Islet precursor cell (in vitro differentiated cells): ENCODE measurements around the gene ASIC4.

ENCODE experiments used
- DNase-seq: peaks from one replicate; pipeline ENCODE4 v3.0.0-alpha.2; 2018

Gene ASIC4

DNA sequence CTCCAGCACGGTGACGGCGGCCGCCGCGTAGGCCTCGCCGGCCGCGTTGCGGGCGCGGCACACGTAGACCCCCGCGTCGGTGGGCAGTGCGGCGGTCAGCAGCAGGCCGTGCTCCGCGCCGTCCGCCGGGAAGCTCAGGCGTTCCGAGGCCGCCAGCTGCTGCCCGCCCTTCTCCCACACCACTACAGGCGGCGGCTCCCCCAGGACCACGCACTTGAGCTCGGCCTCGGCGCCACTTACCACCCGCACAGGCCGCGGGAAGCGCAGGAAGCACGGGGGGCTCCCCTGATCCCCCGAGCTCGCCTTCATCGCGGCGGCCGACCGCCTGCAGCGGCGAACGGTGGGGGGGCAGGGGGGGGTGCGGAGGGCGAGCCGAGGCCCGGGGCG is 56.6 kb downstream of the ASIC4 start:
- no peak for DNase-seq

DNA sequence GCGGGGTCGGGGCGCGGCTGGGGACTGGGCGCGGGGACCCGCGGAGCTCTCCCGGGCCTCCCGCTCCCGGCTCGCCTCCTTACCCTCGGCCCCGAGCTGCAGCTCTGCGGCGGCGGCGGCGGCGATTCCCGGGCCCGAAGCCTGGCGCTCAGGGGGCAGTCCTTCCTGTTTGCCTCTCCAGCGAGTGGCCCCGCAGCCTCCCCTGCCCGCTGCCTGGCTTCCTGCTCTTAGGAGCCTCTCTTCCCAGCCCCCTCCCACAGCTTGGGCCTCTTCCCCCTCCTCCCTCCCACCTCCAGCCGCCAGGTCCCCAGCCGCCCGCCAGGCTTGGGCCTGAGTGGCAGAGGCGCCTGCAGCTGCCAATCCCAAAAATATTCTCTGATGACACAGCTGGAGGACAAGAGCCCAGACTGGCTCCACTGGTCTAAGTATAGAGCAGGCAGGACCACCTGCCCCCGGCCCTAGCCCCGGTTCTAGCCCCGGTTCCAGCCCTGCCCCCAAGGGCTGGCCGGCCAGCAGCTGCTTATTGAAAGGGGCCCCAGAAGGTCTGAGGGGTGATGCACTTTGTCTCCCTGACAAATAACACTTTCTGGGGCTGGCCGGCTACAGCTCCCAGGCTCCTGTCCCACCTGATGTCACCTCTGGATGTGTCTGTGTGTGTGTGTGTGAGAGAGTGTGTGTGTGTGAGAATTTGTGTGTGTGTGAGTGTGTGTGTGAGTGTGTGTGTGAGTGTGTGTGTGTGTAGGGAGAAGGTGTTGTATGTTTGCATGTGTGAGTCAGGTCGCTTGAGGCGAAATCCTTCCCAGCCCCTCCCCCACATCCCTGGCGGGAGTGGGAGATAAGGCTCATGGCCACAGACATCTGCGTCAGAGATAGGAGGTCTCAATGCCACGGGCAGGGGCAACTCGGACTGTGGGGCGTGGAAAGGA is 57.3 kb downstream of the ASIC4 start, which contains the start of gene OBSL1:
OBSL1 (minus strand) TSS at position 229 of the 926 bp plus-strand sequence. CDS start 307 bp downstream, outside the sequence.
- peak; percentile 98 for DNase-seq

DNA sequence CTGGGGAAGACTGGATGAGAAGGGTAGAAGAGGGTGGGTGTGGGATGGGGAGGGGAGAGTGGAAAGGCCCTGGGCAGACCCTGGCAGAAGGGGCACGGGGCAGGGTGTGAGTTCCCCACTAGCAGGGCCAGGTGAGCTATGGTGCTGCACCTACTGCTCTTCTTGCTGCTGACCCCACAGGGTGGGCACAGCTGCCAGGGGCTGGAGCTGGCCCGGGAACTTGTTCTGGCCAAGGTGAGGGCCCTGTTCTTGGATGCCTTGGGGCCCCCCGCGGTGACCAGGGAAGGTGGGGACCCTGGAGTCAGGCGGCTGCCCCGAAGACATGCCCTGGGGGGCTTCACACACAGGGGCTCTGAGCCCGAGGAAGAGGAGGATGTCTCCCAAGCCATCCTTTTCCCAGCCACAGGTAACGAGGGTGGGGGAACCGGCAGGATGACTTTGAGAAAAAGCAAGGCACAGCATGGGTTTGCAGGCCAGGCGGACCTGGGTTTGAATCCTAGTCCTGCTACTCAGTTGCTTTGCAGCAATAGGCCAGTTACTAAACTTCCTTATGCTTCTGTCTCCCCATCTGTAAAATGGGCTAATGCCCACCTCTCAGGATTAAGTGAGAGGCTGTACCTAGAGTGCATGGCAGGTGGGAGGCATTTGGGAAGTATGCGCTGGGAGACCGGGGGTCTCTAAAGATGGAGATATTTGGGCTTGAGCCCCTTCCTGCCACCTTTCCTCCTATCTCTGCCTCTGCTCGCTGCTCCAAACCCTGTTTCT is 58.1 kb downstream of the ASIC4 start, which contains the start of gene INHA:
INHA (plus strand) TSS at position 74 of the 765 bp plus-strand sequence; CDS start at position 139, 65 bp downstream.
- DNase-seq: no peak

DNA sequence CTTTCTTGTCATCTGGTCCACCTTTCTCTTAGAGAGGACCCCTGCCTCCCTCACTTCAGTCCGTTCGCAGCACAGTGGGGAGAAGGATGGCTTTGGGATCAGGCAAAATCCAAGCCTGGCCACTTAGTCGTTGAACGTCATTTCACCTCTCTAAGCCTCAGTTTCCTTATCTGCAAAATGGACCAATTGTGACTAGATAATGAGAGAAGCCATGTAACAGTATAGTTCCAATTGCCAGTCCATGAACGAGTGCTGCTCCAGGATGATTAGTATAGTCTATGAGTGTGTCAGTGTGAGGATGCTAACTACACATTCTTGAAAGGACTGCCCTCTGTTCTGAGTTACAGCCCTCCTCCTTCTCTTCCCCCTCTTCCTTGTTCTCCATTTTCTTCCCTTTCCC is 58.9 kb downstream of the ASIC4 start:
- DNase-seq: no peak

DNA sequence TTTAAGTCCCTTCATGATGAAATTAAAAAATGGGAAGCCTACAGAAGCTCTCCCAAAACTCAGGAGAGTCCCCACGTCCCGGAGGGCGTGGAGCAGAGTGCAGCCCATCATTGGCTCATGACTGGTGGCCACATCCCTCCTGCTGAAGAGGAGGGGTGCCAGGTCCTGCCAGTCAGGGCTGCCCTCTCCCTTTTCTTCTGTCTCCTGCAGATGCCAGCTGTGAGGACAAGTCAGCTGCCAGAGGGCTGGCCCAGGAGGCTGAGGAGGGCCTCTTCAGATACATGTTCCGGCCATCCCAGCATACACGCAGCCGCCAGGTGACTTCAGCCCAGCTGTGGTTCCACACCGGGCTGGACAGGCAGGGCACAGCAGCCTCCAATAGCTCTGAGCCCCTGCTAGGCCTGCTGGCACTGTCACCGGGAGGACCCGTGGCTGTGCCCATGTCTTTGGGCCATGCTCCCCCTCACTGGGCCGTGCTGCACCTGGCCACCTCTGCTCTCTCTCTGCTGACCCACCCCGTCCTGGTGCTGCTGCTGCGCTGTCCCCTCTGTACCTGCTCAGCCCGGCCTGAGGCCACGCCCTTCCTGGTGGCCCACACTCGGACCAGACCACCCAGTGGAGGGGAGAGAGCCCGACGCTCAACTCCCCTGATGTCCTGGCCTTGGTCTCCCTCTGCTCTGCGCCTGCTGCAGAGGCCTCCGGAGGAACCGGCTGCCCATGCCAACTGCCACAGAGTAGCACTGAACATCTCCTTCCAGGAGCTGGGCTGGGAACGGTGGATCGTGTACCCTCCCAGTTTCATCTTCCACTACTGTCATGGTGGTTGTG is 60.4 kb downstream of the ASIC4 start:
- DNase-seq: no peak

DNA sequence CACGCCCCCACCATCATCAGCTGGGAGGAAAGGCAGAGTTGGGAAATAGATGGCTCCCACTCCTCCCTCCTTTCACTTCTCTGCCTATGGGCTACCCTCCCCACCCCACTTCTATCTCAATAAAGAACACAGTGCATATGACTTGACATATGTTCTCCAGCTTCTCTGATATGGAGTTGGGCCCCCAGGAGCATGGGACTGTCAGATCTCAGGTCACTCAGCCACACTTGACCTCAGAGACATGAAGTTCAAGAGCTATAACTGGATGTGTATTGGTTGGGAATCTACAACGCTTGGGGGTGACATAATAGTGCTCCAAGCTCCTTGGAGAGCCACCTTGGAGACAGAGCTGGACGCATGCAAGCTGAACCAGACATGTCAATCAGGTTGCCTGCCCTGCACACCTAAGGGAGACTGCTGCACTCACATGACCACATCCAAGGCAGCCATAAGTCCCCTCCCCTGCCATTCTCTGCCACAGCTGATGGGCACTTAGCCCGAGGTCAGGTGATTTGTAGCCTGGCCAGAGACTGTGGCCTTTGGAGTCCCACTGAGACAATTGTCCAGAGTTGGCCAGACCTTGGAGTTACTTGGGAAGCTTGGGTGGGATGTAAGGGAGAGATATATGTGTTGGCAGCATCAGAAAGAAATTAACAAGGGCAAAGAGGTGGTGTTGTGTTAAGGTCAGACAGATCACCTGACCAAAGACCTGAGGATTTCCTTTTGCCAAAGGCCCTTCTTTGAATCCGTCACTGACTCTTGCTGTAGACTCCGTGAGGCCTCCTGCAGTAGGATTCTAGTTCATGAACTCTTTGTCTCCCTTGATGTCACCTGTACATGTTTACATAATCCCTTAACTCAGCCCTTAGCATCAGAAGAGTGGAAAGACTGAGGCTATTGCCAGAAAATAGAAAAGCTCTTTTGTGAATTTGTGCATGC is 61.6 kb downstream of the ASIC4 start:
- no peak for DNase-seq

DNA sequence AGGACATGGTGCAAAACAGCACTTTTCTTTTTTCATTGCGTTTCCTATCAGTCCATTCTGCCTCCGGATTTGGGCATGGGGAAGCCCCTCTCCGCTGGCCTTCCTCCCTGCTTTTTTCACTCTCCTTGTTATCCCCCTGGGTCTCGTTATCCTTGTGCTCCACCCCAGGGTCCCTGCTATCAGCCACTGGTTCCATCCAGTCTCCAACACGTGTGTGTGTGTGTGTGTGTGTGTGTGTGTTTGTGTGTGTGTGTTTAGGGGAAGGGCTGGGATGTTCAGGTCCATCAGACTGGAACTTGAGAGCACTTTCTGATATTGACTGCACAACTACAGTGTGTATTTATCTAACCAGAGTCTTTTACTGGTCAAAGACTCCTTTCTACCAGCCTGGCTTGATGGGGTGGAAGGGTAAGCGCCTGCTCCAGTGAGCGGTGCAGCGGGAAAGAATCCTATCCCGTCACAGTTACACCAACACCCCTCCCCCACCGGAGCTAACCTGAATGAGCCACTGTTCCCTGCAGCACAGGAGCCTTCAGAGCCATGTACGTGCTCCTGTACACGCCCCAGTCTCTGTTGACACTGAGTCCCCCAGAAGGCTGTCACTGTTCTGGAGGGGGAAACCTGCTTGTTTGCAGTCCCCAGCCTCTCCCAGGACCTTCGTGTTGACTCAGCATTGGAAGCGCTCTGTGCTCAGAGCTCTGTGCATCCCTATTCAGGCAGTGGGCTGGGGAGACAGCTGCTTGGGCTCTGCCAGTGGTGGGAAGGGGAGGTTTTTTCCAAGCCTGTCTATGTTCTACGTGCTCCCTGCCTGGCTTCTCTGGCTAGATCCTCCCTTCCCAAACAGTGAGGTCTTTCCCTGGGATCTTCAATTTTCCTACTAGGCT is 62.5 kb downstream of the ASIC4 start:
- DNase-seq: peak; percentile 97

DNA sequence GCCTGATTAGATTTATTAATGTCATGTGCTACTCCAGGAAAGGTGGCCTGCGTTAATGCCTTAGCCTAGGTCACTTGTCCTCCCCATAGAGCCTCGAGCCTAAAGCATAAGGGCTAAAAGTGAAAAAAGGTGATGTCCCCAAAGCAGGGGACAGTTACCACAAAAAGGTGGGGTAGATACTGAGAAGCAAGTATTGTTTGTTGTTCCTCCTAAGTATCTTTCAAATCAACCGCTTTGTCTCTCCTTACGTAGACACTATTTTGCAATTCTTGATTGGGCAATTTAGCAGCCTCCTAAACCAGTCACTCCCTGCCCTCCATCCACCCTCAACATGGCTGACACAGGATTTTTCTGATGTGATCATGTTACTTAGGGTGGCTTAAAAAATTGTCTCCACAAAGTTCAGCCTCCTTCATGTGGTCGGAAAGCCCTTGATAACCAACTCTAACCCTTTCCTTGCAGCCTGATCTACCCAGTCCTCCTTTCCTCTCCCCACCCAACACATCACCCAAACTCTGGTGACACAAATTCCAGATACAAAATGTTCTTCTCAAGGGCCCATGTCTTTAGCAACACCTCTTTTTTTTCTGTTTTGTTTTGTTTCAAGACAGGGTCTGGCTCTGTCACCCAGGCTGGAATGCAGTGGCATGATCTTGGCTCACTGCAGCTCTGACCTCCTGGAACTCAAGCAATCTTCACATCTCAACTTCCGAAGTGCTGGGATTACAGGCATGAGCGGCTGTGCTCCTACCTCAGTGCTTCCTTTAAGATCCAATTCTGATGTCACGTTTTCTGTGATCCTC is 64.7 kb downstream of the ASIC4 start:
- no peak for DNase-seq

DNA sequence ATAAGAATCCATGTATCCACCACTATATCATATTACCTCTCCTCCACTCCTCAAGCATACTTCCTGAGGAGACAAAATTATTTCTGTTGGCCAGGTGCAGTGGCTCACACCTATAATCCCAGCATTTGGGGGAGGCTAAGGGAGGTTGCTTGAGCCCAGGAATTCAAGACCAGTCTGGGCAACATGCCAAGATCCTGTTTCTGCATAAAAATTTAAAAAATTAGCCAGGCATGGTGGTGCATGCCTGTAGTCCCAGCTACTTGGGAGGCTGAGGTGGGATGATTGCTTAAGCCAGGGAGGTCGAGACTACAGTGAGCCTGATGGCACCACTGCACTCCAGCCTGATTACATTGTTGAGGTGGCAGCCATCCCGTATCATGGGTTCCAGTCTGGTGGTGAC is 67.1 kb downstream of the ASIC4 start:
- DNase-seq: no peak
